ENCODE results near the gene TMEM143. TPM values are rescaled to one million over a fixed set of nuclear protein-coding genes. Genes with fewer than 3 reads are reported as not detected.
A peak's percentile ranks its signal among the peaks of the same experiment; 100 is the strongest.

TMEM143 gene
- total RNA-seq, 1 experiment from 2014 or later = 15.2 TPM

DNA sequence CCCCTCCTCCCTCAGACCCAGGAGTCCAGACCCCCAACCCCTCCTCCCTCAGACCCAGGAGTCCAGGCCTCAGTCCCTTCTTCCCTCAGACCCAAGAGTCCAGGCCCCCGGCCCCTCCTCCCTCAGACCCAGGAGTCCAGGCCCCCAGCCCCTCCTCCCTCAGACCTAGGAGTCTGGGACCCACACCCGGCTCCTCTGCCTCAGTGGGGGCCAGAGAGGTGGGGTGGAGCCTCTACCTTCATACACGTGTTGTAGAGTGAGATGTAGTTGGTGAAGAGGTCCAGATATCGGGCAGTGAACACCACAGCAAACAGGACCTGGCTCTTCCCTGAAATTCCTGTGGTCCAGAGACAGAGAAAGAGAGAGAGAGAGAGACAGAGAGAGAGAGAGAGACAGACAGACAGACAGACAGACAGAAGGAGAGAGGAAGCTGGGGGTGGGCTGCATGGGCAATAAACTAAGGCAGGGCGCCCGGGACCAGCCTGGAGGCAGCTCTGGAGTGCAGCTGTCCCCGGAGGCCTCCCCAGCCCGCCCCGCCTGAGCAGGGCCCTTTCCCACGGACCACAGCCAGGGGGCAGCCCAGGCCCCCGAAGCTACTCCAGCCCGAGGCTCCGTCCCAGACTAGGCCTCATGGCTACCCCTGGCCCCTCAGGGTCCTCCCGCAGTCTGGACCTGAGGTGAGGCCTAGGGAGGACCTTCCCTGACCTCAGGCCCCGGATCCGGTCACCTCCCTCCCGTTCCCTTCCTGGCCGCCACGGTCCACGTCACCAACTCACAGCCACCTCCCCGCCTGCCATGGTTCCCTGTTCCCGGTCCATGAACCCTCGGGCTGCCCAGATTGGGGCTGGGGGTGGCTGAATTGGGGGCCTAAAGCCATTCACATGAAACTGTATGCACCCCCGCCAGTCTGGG is 26.7 kb upstream of the TMEM143 start:
- no CpG with 5 or more reads among the region's 24 CpGs for WGBS (ENCODE audit: extremely low coverage, insufficient read length, low lambda C conversion rate)

More for the DNA sequence above, 26.7 kb upstream of the TMEM143 start:
- no peak overlapping the region for H4K5ac ChIP-seq (ENCODE audit: insufficient read length, low read depth, low read length)
- TF ChIP-seq, protein P1, sequence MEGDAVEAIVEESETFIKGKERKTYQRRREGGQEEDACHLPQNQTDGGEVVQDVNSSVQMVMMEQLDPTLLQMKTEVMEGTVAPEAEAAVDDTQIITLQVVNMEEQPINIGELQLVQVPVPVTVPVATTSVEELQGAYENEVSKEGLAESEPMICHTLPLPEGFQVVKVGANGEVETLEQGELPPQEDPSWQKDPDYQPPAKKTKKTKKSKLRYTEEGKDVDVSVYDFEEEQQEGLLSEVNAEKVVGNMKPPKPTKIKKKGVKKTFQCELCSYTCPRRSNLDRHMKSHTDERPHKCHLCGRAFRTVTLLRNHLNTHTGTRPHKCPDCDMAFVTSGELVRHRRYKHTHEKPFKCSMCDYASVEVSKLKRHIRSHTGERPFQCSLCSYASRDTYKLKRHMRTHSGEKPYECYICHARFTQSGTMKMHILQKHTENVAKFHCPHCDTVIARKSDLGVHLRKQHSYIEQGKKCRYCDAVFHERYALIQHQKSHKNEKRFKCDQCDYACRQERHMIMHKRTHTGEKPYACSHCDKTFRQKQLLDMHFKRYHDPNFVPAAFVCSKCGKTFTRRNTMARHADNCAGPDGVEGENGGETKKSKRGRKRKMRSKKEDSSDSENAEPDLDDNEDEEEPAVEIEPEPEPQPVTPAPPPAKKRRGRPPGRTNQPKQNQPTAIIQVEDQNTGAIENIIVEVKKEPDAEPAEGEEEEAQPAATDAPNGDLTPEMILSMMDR (conservative IDR thresholded peaks at IDR 0.05) = peak; percentile 73
- H3K9ac ChIP-seq (ENCODE audit: extremely low read depth, insufficient read length, low read length) = peak overlapping the region; percentile 87
- H3K79me2 ChIP-seq (ENCODE audit: insufficient read depth, low read length) = no peaks in the 10 kb centered on the region
- H3K79me1 ChIP-seq (ENCODE audit: insufficient read depth, low read depth, low read length, poor library complexity, severe bottlenecking) = no peaks in the 10 kb centered on the region
- no peak overlapping the region for H2AFZ ChIP-seq (ENCODE audit: low read length)
- H2BK15ac ChIP-seq (ENCODE audit: low read depth, low read length) = no peak overlapping the region
- H2BK120ac ChIP-seq (ENCODE audit: low read depth, low read length, poor library complexity, severe bottlenecking) = no peak overlapping the region
- no peaks in the 10 kb centered on the region for H3K9me3 ChIP-seq (ENCODE audit: control insufficient read depth, low read depth, low read length)
- peaks cover 7% of the 10 kb centered on the region; the same call in 1 of the 2 replicates for H3K27me3 ChIP-seq (ENCODE audit: insufficient read depth, low read length)
- peak overlapping the region; percentile 93 to 98 for H3K4me3 Mint-ChIP-seq
- no peak overlapping the region for H3K4ac ChIP-seq (ENCODE audit: low read depth, low read length)
- H3K27ac Mint-ChIP-seq = peak overlapping the region; percentile 77 to 96 (median 94)
- H2BK20ac ChIP-seq (ENCODE audit: low read depth, low read length, poor library complexity, severe bottlenecking) = no peak overlapping the region
- no peak overlapping the region for H3T11ph ChIP-seq (ENCODE audit: low read length)
- H3K27ac ChIP-seq (ENCODE audit: insufficient read length, low read depth, low read length) = no peak overlapping the region
- H4K91ac ChIP-seq (ENCODE audit: insufficient read length, low read depth, low read length) = no peak overlapping the region
- no peaks in the 10 kb centered on the region for H3K9me3 Mint-ChIP-seq
- H3K23me2 ChIP-seq (ENCODE audit: insufficient read length, low read depth, low read length, poor library complexity, severe bottlenecking) = peaks cover 5% of the 10 kb centered on the region
- no peak overlapping the region for H2AK5ac ChIP-seq (ENCODE audit: insufficient read length, low read length)
- H3K36me3 Mint-ChIP-seq (ENCODE audit: insufficient read depth in 1 of 3, low read depth in 3 of 3) = peaks cover 23 to 36% (median 32%) of the 10 kb centered on the region in 3 experiments; a peak in 6 of 7 replicates
- no peak overlapping the region for H3K56ac ChIP-seq (ENCODE audit: insufficient read length, low read depth, low read length)
- no peak overlapping the region for H4K8ac ChIP-seq (replicated peaks; ENCODE audit: insufficient read length, low read depth, low read length)
- H2BK5ac ChIP-seq (ENCODE audit: insufficient read length, low read length) = no peak overlapping the region
- H3K4me1 ChIP-seq (ENCODE audit: insufficient read depth, low read length) = peaks cover 3% of the 10 kb centered on the region; the same call in 1 of the 2 replicates
- peak overlapping the region; percentile 69 for H3K14ac ChIP-seq (ENCODE audit: insufficient read depth, low read length)
- no peak overlapping the region for H3K23ac ChIP-seq (ENCODE audit: insufficient read length, low read depth, low read length)
- peak overlapping the region; percentile 70 for H3K18ac ChIP-seq (ENCODE audit: insufficient read length, low read depth, low read length)
- peak; percentile 65 for DNase-seq
- peak overlapping the region; percentile 65 for H3K4me2 ChIP-seq (ENCODE audit: insufficient read depth, insufficient read length, low read length)
- H4K20me1 ChIP-seq (ENCODE audit: control insufficient read depth, insufficient read depth, insufficient read length) = no peaks in the 10 kb centered on the region
- peaks cover 15 to 34% of the 10 kb centered on the region in 2 experiments for H3K4me1 Mint-ChIP-seq
- H2BK12ac ChIP-seq (ENCODE audit: insufficient read length, low read depth, low read length) = no peak overlapping the region
- H3K27me3 Mint-ChIP-seq (ENCODE audit: low read depth) = peaks cover 35% of the 10 kb centered on the region
